WTC11 (cell line): Measurements from ENCODE around the gene LIMA1. TPM values are rescaled to one million over a fixed set of nuclear protein-coding genes. Genes with fewer than 3 reads are reported as not detected.

Source experiments
- ATAC-seq: fragments of 200-7000 bp; cut with Tn5 transposase; 2 replicates; pipeline ENCODE4 v1.10.0; 2021; ENCODE audit warnings: mild to moderate bottlenecking, moderate library complexity
- CTCF ChIA-PET: fragments of 300-600 bp; sonication (Branson Sonifier 250); formaldehyde crosslinking; loops from one replicate; lab custom pipeline; 2021; ENCODE audit warnings: antibody characterized with exemption; lab: Charles Lee
- POLR2A ChIA-PET: fragments of 350-600 bp; sonication (Branson Sonifier 250); formaldehyde crosslinking; loops from one replicate; lab custom pipeline; 2021; ENCODE audit warnings: antibody characterized with exemption; lab: Charles Lee
- DNase-seq: peaks from one replicate; pipeline ENCODE4 v3.0.0; 2021; ENCODE audit warnings: low spot score
- H3K27ac Mint-ChIP-seq: 2 replicates; pipeline ENCODE4 v1.8.0; 2021; ENCODE audit warnings: mixed read lengths
- H3K27me3 Mint-ChIP-seq: 2 replicates; pipeline ENCODE4 v1.8.0; 2021; ENCODE audit warnings: low read depth, mild to moderate bottlenecking, moderate library complexity, mixed read lengths
- H3K36me3 Mint-ChIP-seq: 2 replicates; pipeline ENCODE4 v1.8.0; 2021; ENCODE audit warnings: mixed read lengths
- H3K4me1 Mint-ChIP-seq: 2 replicates; pipeline ENCODE4 v1.8.0; 2022; ENCODE audit warnings: mixed read lengths
- H3K4me3 Mint-ChIP-seq: 2 replicates; pipeline ENCODE4 v1.8.0; 2021; ENCODE audit warnings: mild to moderate bottlenecking, moderate library complexity, mixed read lengths
- H3K9me3 Mint-ChIP-seq: 2 replicates; pipeline ENCODE4 v1.8.0; 2021; ENCODE audit warnings: mixed read lengths
- CBFB ChIP-seq: sonication (generic); formaldehyde crosslinking; IDR thresholded peaks from 2 replicates; pipeline ENCODE4 v1.8.1; 2022; ENCODE audit warnings: mild to moderate bottlenecking, low read depth, missing genetic modification reagents
- CREB1 ChIP-seq: sonication (generic); formaldehyde crosslinking; IDR thresholded peaks from 2 replicates; pipeline ENCODE4 v1.8.0; 2023; ENCODE audit warnings: mild to moderate bottlenecking, missing genetic modification reagents
- ETV6 ChIP-seq: sonication (generic); formaldehyde crosslinking; IDR thresholded peaks from 2 replicates; pipeline ENCODE4 v1.8.1; 2022; ENCODE audit warnings: mild to moderate bottlenecking, missing genetic modification reagents
- FOXK1 ChIP-seq: sonication (generic); formaldehyde crosslinking; IDR thresholded peaks from 2 replicates; pipeline ENCODE4 v1.8.0; 2022; ENCODE audit warnings: mild to moderate bottlenecking, moderate library complexity, missing genetic modification reagents
- GTF2I ChIP-seq: fragments of 250-450 bp; sonication (Bioruptor Pico); conservative IDR thresholded peaks from 2 replicates; pipeline ENCODE4 v1.4.0; 2021; ENCODE audit warnings: mild to moderate bottlenecking
- OVOL2 ChIP-seq: fragments of 250-450 bp; sonication (Bioruptor Pico); IDR thresholded peaks from 2 replicates; pipeline ENCODE4 v1.9.0; 2021; ENCODE audit warnings: mild to moderate bottlenecking, borderline replicate concordance
- SOX15 ChIP-seq: fragments of 250-450 bp; sonication (Bioruptor Pico); IDR thresholded peaks from 2 replicates; pipeline ENCODE4 v1.9.0; 2021; ENCODE audit warnings: mild to moderate bottlenecking
- TCF7 ChIP-seq: sonication (generic); formaldehyde crosslinking; IDR thresholded peaks from 2 replicates; pipeline ENCODE4 v1.8.0; 2022; ENCODE audit warnings: mild to moderate bottlenecking, low read depth, missing genetic modification reagents, moderate library complexity
- total RNA-seq: library from RNA; stranded (reverse); gene quantifications from 3 replicates; pipeline ENCODE4 v1.2.3, GENCODE V29; 2021
- TF ChIP-seq, protein P1 (sequence below): sonication (generic); formaldehyde crosslinking; IDR thresholded peaks from 2 replicates; pipeline ENCODE4 v1.8.0; 2022; ENCODE audit warnings: mild to moderate bottlenecking, missing genetic modification reagents
- TF ChIP-seq, protein P2 (sequence below): sonication (generic); formaldehyde crosslinking; IDR thresholded peaks from 2 replicates; pipeline ENCODE4 v1.8.1; 2023; ENCODE audit warnings: mild to moderate bottlenecking, missing genetic modification reagents, borderline replicate concordance
- TF ChIP-seq, protein P3 (sequence below): fragments of 250-450 bp; sonication (Bioruptor Pico); IDR thresholded peaks from 2 replicates; pipeline ENCODE4 v2.1.2; 2022; ENCODE audit warnings: mild to moderate bottlenecking, moderate library complexity
- TF ChIP-seq, protein P4 (sequence below): sonication (generic); formaldehyde crosslinking; conservative IDR thresholded peaks from 2 replicates; pipeline ENCODE4 v1.8.1; 2022; ENCODE audit warnings: mild to moderate bottlenecking, missing genetic modification reagents
- TF ChIP-seq, protein P5 (sequence below): fragments of 250-450 bp; sonication (Bioruptor Pico); IDR thresholded peaks from 2 replicates; pipeline ENCODE4 v1.8.0; 2021; ENCODE audit warnings: mild to moderate bottlenecking
- TF ChIP-seq, protein P6 (sequence below): sonication (generic); formaldehyde crosslinking; IDR thresholded peaks from 2 replicates; pipeline ENCODE4 v1.8.1; 2023; ENCODE audit warnings: mild to moderate bottlenecking, missing genetic modification reagents, moderate library complexity

Gene LIMA1
- total RNA-seq, 1 experiment from 2014 or later, result 41.2 TPM

DNA sequence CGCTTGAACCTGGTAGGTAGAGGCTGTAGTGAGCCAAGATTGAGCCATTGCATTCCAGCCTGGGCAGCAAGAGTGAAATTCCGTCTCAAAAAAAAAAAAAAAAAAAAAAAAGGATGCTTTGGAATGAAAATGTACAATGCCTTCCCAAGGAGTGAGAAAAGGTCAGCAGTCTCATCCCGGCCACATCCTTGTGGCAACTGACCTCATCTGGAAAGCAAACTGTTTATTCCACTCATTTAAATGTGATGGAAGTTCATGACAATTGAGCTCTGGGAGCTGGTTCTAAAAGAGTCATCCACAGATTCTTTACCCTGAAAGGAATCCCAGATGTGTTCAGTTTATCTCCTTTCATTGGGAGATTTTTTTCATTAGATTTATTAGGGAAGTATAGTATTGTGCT is 19.4 kb upstream of the LIMA1 start (continued):
- TF ChIP-seq, protein P1, sequence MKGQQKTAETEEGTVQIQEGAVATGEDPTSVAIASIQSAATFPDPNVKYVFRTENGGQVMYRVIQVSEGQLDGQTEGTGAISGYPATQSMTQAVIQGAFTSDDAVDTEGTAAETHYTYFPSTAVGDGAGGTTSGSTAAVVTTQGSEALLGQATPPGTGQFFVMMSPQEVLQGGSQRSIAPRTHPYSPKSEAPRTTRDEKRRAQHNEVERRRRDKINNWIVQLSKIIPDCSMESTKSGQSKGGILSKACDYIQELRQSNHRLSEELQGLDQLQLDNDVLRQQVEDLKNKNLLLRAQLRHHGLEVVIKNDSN (CRISPR knock-in tag), result no peak
- TF ChIP-seq, all 79 proteins: peak for 0

DNA sequence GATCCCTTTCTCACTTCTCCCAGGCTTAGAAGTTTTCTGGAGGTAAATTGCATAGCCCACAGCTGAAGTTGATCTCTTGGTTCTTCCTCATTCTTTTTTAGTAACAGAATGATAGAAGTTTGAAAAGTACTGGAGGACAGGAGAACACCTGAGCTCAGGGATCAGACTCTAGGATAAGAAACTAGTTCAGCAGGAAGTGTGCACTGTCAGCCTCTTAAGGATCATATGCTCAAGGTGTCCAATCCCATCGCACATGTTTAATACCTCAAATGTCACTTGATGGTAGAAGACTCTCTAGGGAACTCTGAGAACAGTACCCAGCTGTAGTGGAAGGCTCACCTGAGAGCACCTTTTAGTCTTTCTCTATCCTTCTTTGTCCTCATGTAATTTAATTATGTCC is 14.7 kb upstream of the LIMA1 start:
- H3K27me3 Mint-ChIP-seq, result no peaks in the 10 kb centered on the region
- H3K36me3 Mint-ChIP-seq, result no peaks in the 10 kb centered on the region
- no peak for TF ChIP-seq CBFB (CRISPR knock-in tag)
- TF ChIP-seq, protein P2, sequence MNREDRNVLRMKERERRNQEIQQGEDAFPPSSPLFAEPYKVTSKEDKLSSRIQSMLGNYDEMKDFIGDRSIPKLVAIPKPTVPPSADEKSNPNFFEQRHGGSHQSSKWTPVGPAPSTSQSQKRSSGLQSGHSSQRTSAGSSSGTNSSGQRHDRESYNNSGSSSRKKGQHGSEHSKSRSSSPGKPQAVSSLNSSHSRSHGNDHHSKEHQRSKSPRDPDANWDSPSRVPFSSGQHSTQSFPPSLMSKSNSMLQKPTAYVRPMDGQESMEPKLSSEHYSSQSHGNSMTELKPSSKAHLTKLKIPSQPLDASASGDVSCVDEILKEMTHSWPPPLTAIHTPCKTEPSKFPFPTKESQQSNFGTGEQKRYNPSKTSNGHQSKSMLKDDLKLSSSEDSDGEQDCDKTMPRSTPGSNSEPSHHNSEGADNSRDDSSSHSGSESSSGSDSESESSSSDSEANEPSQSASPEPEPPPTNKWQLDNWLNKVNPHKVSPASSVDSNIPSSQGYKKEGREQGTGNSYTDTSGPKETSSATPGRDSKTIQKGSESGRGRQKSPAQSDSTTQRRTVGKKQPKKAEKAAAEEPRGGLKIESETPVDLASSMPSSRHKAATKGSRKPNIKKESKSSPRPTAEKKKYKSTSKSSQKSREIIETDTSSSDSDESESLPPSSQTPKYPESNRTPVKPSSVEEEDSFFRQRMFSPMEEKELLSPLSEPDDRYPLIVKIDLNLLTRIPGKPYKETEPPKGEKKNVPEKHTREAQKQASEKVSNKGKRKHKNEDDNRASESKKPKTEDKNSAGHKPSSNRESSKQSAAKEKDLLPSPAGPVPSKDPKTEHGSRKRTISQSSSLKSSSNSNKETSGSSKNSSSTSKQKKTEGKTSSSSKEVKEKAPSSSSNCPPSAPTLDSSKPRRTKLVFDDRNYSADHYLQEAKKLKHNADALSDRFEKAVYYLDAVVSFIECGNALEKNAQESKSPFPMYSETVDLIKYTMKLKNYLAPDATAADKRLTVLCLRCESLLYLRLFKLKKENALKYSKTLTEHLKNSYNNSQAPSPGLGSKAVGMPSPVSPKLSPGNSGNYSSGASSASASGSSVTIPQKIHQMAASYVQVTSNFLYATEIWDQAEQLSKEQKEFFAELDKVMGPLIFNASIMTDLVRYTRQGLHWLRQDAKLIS (CRISPR knock-in tag), result no peak
- no peak for TF ChIP-seq SOX15 (CRISPR knock-in tag)
- POLR2A ChIA-PET, result no interaction called here
- DNase-seq, result no peak
- H3K4me3 Mint-ChIP-seq, result no peak overlapping the region
- no peaks in the 10 kb centered on the region; the same call in 1 of the 2 replicates for H3K9me3 Mint-ChIP-seq
- H3K4me1 Mint-ChIP-seq, result peaks cover 4% of the 10 kb centered on the region; the same call in 1 of the 2 replicates
- CTCF ChIA-PET, result interaction anchor here (1.8 kb wide), 1 partner anchor 15 kb away, joined by 5 read pairs; the partner anchor contains the start of gene LIMA1
- no peak overlapping the region for H3K27ac Mint-ChIP-seq
- no peak for ATAC-seq

DNA sequence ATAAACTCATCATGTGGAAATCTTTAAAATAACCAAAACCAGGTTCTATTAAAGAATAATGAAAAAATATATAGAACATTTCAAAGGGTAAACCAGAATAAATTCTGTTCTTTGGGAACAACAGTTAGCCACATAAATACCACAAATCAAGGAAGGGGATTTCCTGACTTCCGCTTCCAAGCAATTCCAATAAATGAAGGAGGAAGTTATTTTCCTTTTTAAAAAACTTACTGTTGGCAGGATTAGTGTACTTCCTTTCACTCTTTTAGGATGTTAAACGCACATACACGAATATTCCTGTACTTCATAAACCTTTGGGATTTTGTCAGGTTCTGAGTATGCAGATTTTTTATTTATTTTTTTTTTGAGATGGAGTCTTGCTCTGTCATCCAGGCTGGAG is 13.7 kb upstream of the LIMA1 start:
- no peak overlapping the region for H3K27ac Mint-ChIP-seq
- peaks cover 4% of the 10 kb centered on the region; the same call in 1 of the 2 replicates for H3K4me1 Mint-ChIP-seq
- no peaks in the 10 kb centered on the region for H3K36me3 Mint-ChIP-seq
- no peak overlapping the region for H3K4me3 Mint-ChIP-seq
- TF ChIP-seq, protein P3, sequence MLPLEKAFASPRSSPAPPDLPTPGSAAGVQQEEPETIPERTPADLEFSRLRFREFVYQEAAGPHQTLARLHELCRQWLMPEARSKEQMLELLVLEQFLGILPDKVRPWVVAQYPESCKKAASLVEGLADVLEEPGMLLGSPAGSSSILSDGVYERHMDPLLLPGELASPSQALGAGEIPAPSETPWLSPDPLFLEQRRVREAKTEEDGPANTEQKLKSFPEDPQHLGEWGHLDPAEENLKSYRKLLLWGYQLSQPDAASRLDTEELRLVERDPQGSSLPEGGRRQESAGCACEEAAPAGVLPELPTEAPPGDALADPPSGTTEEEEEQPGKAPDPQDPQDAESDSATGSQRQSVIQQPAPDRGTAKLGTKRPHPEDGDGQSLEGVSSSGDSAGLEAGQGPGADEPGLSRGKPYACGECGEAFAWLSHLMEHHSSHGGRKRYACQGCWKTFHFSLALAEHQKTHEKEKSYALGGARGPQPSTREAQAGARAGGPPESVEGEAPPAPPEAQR, result no peak
- no peak for TF ChIP-seq CREB1
- no peak for ATAC-seq
- no peaks in the 10 kb centered on the region; the same call in 1 of the 2 replicates for H3K9me3 Mint-ChIP-seq
- no peaks in the 10 kb centered on the region for H3K27me3 Mint-ChIP-seq
- ChIA-PET CTCF (interaction anchor here (1.7 to 1.8 kb wide), 2 partner anchors 14 to 17 kb away, joined by 3 to 5 read pairs; partner anchors contain the start of gene LIMA1), POLR2A (no interaction called here)
- no peak for DNase-seq

DNA sequence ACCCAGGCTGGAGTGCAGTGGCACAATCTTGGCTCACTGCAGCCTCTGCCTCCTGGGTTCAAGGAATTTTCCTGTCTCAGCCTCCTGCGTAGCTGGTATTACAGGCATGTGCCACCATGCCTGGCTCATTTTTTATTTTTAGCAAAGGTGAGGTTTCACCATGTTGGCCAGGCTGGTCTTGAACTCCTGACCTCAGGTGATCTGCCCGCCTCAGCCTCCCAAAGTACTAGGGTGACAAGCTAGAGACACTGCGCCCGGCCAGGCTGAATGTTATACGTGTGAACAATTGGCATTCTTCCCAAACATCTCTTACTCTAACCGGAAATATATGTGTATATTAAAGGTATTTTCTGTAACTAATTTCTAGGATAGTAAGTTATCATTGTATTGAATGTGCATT is 13.2 kb upstream of the LIMA1 start:
- H3K4me1 Mint-ChIP-seq, result peaks cover 4% of the 10 kb centered on the region; the same call in 1 of the 2 replicates
- CTCF ChIA-PET, result interaction anchor here (1.7 to 1.8 kb wide), 2 partner anchors 14 to 18 kb away, joined by 3 to 5 read pairs; partner anchors contain the start of gene LIMA1
- TF ChIP-seq, protein P4, sequence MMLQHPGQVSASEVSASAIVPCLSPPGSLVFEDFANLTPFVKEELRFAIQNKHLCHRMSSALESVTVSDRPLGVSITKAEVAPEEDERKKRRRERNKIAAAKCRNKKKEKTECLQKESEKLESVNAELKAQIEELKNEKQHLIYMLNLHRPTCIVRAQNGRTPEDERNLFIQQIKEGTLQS (CRISPR knock-in tag), result no peak
- TF ChIP-seq, protein P5, sequence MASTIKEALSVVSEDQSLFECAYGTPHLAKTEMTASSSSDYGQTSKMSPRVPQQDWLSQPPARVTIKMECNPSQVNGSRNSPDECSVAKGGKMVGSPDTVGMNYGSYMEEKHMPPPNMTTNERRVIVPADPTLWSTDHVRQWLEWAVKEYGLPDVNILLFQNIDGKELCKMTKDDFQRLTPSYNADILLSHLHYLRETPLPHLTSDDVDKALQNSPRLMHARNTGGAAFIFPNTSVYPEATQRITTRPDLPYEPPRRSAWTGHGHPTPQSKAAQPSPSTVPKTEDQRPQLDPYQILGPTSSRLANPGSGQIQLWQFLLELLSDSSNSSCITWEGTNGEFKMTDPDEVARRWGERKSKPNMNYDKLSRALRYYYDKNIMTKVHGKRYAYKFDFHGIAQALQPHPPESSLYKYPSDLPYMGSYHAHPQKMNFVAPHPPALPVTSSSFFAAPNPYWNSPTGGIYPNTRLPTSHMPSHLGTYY (CRISPR knock-in tag), result no peak
- TF ChIP-seq GTF2I (CRISPR knock-in tag) (no peak), TCF7 (CRISPR knock-in tag) (no peak), SOX15 (CRISPR knock-in tag) (no peak), OVOL2 (CRISPR knock-in tag) (no peak), FOXK1 (CRISPR knock-in tag) (no peak), ETV6 (CRISPR knock-in tag) (no peak)
- TF ChIP-seq, protein P1 (CRISPR knock-in tag), result no peak
- TF ChIP-seq, protein P6, sequence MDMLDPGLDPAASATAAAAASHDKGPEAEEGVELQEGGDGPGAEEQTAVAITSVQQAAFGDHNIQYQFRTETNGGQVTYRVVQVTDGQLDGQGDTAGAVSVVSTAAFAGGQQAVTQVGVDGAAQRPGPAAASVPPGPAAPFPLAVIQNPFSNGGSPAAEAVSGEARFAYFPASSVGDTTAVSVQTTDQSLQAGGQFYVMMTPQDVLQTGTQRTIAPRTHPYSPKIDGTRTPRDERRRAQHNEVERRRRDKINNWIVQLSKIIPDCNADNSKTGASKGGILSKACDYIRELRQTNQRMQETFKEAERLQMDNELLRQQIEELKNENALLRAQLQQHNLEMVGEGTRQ (CRISPR knock-in tag), result no peak
- TF ChIP-seq, all 79 proteins: peak for 0
- Mint-ChIP-seq H3K27ac (no peak overlapping the region), H3K9me3 (peaks cover 4% of the 10 kb centered on the region), H3K27me3 (no peaks in the 10 kb centered on the region), H3K4me3 (no peak overlapping the region), H3K36me3 (peaks cover 3% of the 10 kb centered on the region; the same call in 1 of the 2 replicates)
- ATAC-seq (no peak), DNase-seq (no peak)
- POLR2A ChIA-PET, result no interaction called here
